CD14-positive monocyte (primary cell): ENCODE results near the gene KATNIP. TPM values are rescaled to one million over a fixed set of nuclear protein-coding genes. Genes with fewer than 3 reads are reported as not detected.

Source experiments
- DNase-seq, 3 donors: peaks; one replicate each; pipeline ENCODE4 v3.0.0-alpha.2; 2011 to 2022
- H2AFZ ChIP-seq: 2 replicates; pipeline ENCODE4 v1.6.0; 2012; ENCODE audit warnings: mild to moderate bottlenecking, low read depth, low read length, inconsistent platforms; ENCODE audit not compliant: insufficient read depth, poor library complexity, severe bottlenecking
- H3K27ac ChIP-seq, 2 donors: 1 replicate in 1 of 2; 2 replicates in 1 of 2; pipeline ENCODE4 v1.5.1; 2012 to 2013; ENCODE audit warnings: low read length in 2 of 2, control low read depth in 1 of 2, inconsistent platforms in 1 of 2, low read depth in 1 of 2, mild to moderate bottlenecking in 1 of 2
- H3K27me3 ChIP-seq, 2 donors: one replicate each; pipeline versions ENCODE4 v1.6.0 to v1.6.1; 2011 to 2013; ENCODE audit warnings: low read length in 2 of 2; ENCODE audit not compliant: control insufficient read depth in 2 of 2, insufficient read depth in 2 of 2
- H3K36me3 ChIP-seq, 2 donors: replicated peaks in 1 of 2; 1 replicate in 1 of 2; 2 replicates in 1 of 2; pipeline versions ENCODE4 v1.5.1 to v1.6.1; 2012 to 2013; ENCODE audit warnings: low read length in 2 of 2, control low read depth in 1 of 2, inconsistent platforms in 1 of 2, mild to moderate bottlenecking in 1 of 2; ENCODE audit not compliant: insufficient read depth in 2 of 2, control insufficient read depth in 1 of 2
- H3K4me1 ChIP-seq, 2 donors: 1 replicate in 1 of 2; 2 replicates in 1 of 2; pipeline versions ENCODE4 v1.5.1 to v1.6.1; 2012 to 2013; ENCODE audit warnings: low read length in 2 of 2, control low read depth in 1 of 2, inconsistent platforms in 1 of 2, mild to moderate bottlenecking in 1 of 2, moderate library complexity in 1 of 2; ENCODE audit not compliant: insufficient read depth in 2 of 2, control insufficient read depth in 1 of 2
- H3K4me2 ChIP-seq: replicated peaks from 2 replicates; pipeline ENCODE3; 2012; ENCODE audit warnings: low read length, moderate library complexity, mild to moderate bottlenecking; ENCODE audit not compliant: poor library complexity, severe bottlenecking; ENCODE audit errors: extremely low read depth
- H3K4me3 ChIP-seq, 3 experiments: fragments of 200-600 bp in 1 of 3; sonication (generic) in 1 of 3; replicated peaks in 1 of 3; 1 replicate in 2 of 3; 2 replicates in 1 of 3; pipeline ENCODE4 v1.5.1; 2011 to 2013; ENCODE audit warnings: low read length in 3 of 3, mild to moderate bottlenecking in 3 of 3, control low read depth in 2 of 3, low read depth in 2 of 3, inconsistent platforms in 1 of 3, moderate library complexity in 1 of 3
- H3K79me2 ChIP-seq: 2 replicates; pipeline ENCODE4 v1.6.0; 2012; ENCODE audit warnings: mild to moderate bottlenecking, control low read depth, inconsistent platforms, low read length, moderate library complexity; ENCODE audit not compliant: insufficient read depth
- H3K9ac ChIP-seq: 2 replicates; pipeline ENCODE4 v1.6.0; 2017; ENCODE audit warnings: low read length, mild to moderate bottlenecking; ENCODE audit not compliant: insufficient read depth, poor library complexity, severe bottlenecking
- H3K9me3 ChIP-seq, 2 donors: replicated peaks in 1 of 2; 1 replicate in 1 of 2; 2 replicates in 1 of 2; pipeline versions ENCODE4 v1.5.1 to v1.6.1; 2012 to 2013; ENCODE audit warnings: low read length in 2 of 2, control low read depth in 1 of 2; ENCODE audit not compliant: control insufficient read depth in 1 of 2, insufficient read depth in 1 of 2
- H4K20me1 ChIP-seq: 2 replicates; pipeline ENCODE4 v1.6.0; 2012; ENCODE audit warnings: mild to moderate bottlenecking, low read length, control low read depth, moderate library complexity; ENCODE audit not compliant: insufficient read depth
- H3K27ac Mint-ChIP-seq, 7 donors: one replicate each; pipeline ENCODE4 v1.8.0; 2020; ENCODE audit warnings: mild to moderate bottlenecking in 7 of 7, mixed read lengths in 7 of 7, moderate library complexity in 6 of 7, inconsistent platforms in 2 of 7
- H3K27me3 Mint-ChIP-seq, 3 donors: one replicate each; pipeline ENCODE4 v1.8.0; 2021 to 2022; ENCODE audit warnings: low read depth in 3 of 3, mild to moderate bottlenecking in 3 of 3, mixed read lengths in 3 of 3, moderate library complexity in 3 of 3, inconsistent platforms in 1 of 3
- H3K36me3 Mint-ChIP-seq, 2 donors: one replicate each; pipeline ENCODE4 v1.8.0; 2020; ENCODE audit warnings: mixed read lengths in 2 of 2, inconsistent platforms in 1 of 2, mild to moderate bottlenecking in 1 of 2
- H3K4me1 Mint-ChIP-seq: one replicate; pipeline ENCODE4 v1.8.0; 2020; ENCODE audit warnings: mild to moderate bottlenecking, mixed read lengths
- H3K4me3 Mint-ChIP-seq, 2 donors: one replicate each; pipeline ENCODE4 v1.8.0; 2020; ENCODE audit warnings: mild to moderate bottlenecking in 2 of 2, mixed read lengths in 2 of 2, moderate library complexity in 1 of 2
- H3K9me3 Mint-ChIP-seq, 7 donors: one replicate each; pipeline ENCODE4 v1.8.0; 2020 to 2022; ENCODE audit warnings: mixed read lengths in 7 of 7, mild to moderate bottlenecking in 6 of 7, moderate library complexity in 6 of 7, inconsistent platforms in 2 of 7
- WGBS: methylation state at CpG from one replicate; pipeline ENCODE4 v1.1.5; 2013; ENCODE audit warnings: missing lambda C conversion rate; ENCODE audit not compliant: insufficient coverage; 5-methylcytosine and 5-hydroxymethylcytosine counted together
- intact Hi-C, 2 donors: fragments of 100-400 bp; cut with micrococcal nuclease; formaldehyde crosslinking; loops; one replicate each; pipeline versions ENCODE4 v1.15.0 to v1.15.1; 2023
- polyA plus RNA-seq, 3 donors: library from polyadenylated mRNA; depleted of rRNA in 1 of 3; unstranded in 2 of 3; stranded (reverse) in 1 of 3; fragments of 300-500 nt in 2 of 3; fragments of >200 nt in 1 of 3; fragmentation: Illumina TruSeq in 2 of 3; gene quantifications; 1 replicate in 2 of 3; 2 replicates in 1 of 3; pipeline ENCODE4 v1.2.3, GENCODE V29; 2012 to 2021
- TF ChIP-seq, protein P1 (sequence below): fragments of 200-600 bp; IDR thresholded peaks from one replicate; pipeline ENCODE4 v1.8.0; 2022; ENCODE audit warnings: antibody characterized with exemption, mild to moderate bottlenecking

Gene KATNIP
- polyA plus RNA-seq, 3 donors, result 2.4 to 28.0 (median 5.0) TPM

DNA sequence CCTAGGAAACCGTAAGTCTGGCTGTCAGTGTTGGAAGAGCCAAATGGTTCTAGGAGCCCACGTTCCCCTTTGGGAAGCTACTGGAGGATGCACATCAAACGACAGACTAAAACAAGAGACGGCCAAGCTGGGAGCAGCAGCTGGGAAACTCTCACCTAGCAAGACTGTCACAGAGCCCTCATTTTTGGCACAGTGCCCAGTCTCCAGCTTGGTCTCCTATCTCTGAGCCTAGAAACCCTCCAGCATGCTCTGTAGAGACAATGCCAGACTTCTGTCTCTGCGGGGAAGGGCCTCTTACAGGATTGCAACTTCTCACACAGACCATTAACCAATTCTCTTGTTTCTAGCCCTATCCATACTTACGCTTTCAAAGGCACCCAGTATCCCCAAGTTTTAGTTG lies 23.8 kb upstream of the KATNIP start:
- Histone ChIP-seq H2AFZ (no peak overlapping the region), H3K36me3 (peaks cover 72 to 96% of the 10 kb centered on the region in 2 donors), H3K4me2 (no peak overlapping the region), H3K79me2 (no peaks in the 10 kb centered on the region), H4K20me1 (peaks cover under 1% of the 10 kb centered on the region), H3K27me3 (no peaks in the 10 kb centered on the region), H3K9me3 (no peaks in the 10 kb centered on the region), H3K4me1 (no peaks in the 10 kb centered on the region), H3K4me3 (no peak overlapping the region), H3K9ac (no peak overlapping the region), H3K27ac (no peak overlapping the region)
- Mint-ChIP-seq H3K27me3 (peaks cover 0 to 3% (median 0%) of the 10 kb centered on the region in 3 donors), H3K36me3 (peaks cover 90 to 94% of the 10 kb centered on the region in 2 donors), H3K4me1 (peaks cover 2% of the 10 kb centered on the region), H3K27ac (no peak overlapping the region), H3K4me3 (no peak overlapping the region), H3K9me3 (peaks cover 0 to 2% (median 0%) of the 10 kb centered on the region in 7 donors)
- TF ChIP-seq, protein P1, sequence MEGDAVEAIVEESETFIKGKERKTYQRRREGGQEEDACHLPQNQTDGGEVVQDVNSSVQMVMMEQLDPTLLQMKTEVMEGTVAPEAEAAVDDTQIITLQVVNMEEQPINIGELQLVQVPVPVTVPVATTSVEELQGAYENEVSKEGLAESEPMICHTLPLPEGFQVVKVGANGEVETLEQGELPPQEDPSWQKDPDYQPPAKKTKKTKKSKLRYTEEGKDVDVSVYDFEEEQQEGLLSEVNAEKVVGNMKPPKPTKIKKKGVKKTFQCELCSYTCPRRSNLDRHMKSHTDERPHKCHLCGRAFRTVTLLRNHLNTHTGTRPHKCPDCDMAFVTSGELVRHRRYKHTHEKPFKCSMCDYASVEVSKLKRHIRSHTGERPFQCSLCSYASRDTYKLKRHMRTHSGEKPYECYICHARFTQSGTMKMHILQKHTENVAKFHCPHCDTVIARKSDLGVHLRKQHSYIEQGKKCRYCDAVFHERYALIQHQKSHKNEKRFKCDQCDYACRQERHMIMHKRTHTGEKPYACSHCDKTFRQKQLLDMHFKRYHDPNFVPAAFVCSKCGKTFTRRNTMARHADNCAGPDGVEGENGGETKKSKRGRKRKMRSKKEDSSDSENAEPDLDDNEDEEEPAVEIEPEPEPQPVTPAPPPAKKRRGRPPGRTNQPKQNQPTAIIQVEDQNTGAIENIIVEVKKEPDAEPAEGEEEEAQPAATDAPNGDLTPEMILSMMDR, result no peak
- intact Hi-C loops, result no loop called here
- 95% methylated on average over 4 of the region's 6 CpGs for WGBS
- no peak for DNase-seq

DNA sequence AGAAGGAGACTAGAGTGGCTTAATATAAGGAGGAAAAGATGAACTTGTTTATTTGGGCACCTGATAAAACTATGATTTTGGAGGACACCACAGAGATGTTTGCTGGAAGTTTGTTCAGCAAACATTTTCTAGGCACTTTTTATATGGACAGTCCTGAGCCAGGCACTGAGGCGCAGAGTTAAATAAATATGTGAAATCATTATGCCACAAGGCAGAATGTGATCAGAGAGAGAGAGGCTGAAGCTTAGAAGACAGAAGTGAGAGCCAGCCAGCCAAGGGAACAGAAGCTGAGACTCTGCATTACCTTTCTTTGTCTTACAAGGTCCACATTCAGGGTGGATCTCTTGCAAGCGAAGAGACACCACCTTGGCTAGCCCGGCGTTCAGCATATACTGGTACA lies 21.6 kb upstream of the KATNIP start:
- H3K36me3 Mint-ChIP-seq, result peaks cover 94 to 96% of the 10 kb centered on the region in 2 donors
- TF ChIP-seq, protein P1, result no peak
- DNase-seq, result no peak
- Histone ChIP-seq H3K27ac (no peak overlapping the region), H3K27me3 (no peaks in the 10 kb centered on the region), H3K9ac (no peak overlapping the region), H3K9me3 (no peaks in the 10 kb centered on the region), H3K36me3 (peaks cover 89 to 100% of the 10 kb centered on the region in 2 donors), H3K79me2 (no peaks in the 10 kb centered on the region), H3K4me2 (no peak overlapping the region), H2AFZ (no peak overlapping the region), H4K20me1 (peaks cover 4% of the 10 kb centered on the region), H3K4me3 (no peak overlapping the region), H3K4me1 (no peaks in the 10 kb centered on the region)
- intact Hi-C loops, result no loop called here
- H3K9me3 Mint-ChIP-seq, result peaks cover 0 to 2% (median 0%) of the 10 kb centered on the region in 7 donors
- H3K4me1 Mint-ChIP-seq, result peaks cover 15% of the 10 kb centered on the region
- H3K27ac Mint-ChIP-seq, result peak overlapping the region in 1 of 7 donors; percentile 19
- H3K27me3 Mint-ChIP-seq, result peaks cover 0 to 3% (median 0%) of the 10 kb centered on the region in 3 donors
- H3K4me3 Mint-ChIP-seq, result no peak overlapping the region
- 100% methylated on average over 4 of the region's 4 CpGs for WGBS
